HTERT RPE-1 (cell line): ENCODE data around the gene TBC1D26.
"Not testable (repeated sequence)": the region's sequence is repeated elsewhere in the genome, so short reads cannot be mapped to it uniquely, and the experiment has no call there.

Source experiments
- in situ Hi-C: fragments of 300-500 bp; cut with MboI; formaldehyde crosslinking; loops from 4 replicates; pipeline ENCODE4 v1.14.3; 2020; ENCODE audit warnings: low sequenced_read_pairs

The TBC1D26 gene

DNA sequence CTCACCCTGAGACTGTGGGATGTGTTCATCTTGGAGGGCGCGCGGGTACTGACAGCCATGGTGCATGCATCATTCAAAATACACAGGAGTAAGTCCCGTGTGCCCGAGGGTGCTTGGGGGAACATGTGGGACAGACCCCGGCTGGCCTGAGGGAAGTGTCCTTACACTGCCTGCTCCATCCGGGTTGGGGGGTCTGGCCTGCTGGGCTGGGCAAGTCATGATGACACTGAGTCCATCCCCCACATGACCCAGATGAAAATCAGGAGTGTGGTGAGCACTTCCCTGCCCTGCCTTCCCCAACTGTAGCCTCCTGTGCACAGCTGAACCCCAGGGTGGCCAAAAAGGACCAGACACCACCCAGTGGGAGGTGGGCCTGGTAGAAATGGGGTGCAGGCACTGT lies 10.8 kb downstream of the TBC1D26 start:
- in situ Hi-C loops: no loop called here

GRCh38 chr17:15744074-15744676 lies 12.1 kb downstream of the TBC1D26 start:
- in situ Hi-C loops: no loop called here

GRCh38 chr17:15744885-15745284 lies 12.8 kb downstream of the TBC1D26 start:
- in situ Hi-C loops: no loop called here

GRCh38 chr17:15749403-15749802 lies 17.3 kb downstream of the TBC1D26 start:
- in situ Hi-C loops: not testable (repeated sequence)

GRCh38 chr17:15768865-15769533 lies 36.9 kb downstream of the TBC1D26 start:
- in situ Hi-C loops: not testable (repeated sequence)

DNA sequence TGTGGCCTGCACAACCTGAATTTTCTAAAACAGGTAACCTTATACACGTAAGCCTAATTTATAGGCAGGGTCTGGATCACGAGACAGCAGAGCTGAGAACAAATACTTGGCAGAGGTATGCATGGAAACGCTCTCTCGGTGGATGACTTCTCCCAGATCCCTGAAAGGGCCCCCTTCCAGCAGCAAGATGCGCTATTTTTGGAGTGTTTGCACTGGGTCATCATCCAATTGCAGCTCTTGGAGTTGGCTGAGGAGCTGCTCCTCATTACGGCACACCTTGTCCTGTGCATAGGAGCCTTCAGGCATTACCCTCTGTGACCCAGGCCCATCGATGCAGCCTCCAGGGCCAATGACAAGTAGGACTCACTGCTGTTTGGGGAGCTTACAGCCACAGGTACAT lies 38.6 kb downstream of the TBC1D26 start:
- in situ Hi-C loops: not testable (repeated sequence)

GRCh38 chr17:15776871-15777270 lies 44.8 kb downstream of the TBC1D26 start:
- in situ Hi-C loops: no loop called here

DNA sequence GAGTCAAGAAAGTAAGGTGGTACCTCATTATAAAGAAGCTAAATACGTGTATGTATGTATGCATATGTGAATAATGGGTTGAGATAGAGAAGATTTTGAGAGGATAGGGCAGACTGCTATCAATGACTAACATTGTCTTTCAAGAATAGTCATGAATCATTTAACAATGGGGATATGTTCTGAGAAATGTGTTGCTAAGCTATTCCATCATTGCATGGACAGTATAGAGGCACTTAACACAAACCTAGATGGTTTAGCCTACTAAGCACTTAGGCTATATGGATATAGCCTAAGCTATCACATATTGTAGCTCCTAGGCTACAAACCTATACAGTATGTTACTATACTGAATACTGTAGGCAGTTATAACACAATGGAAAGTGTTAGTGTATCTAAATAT lies 45.2 kb downstream of the TBC1D26 start:
- in situ Hi-C loops: no loop called here

DNA sequence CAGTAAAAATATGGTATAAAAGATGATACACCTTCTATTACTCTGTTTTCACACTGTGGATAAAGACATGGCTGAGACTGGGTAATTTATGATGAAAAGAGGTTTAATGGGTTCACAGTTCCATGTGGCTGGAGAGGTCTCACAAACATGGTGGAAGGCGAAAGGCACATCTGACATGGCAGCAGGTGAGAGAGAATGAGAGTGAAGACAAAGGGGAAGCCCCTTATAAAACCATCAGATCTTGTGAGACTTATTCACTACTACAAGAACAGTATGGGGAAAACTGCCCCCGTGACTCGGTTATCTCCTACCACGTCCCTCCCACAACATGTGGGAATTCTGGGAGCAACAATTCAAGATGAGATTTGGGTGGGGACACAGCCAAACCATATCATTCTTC lies 45.6 kb downstream of the TBC1D26 start:
- in situ Hi-C loops: no loop called here

DNA sequence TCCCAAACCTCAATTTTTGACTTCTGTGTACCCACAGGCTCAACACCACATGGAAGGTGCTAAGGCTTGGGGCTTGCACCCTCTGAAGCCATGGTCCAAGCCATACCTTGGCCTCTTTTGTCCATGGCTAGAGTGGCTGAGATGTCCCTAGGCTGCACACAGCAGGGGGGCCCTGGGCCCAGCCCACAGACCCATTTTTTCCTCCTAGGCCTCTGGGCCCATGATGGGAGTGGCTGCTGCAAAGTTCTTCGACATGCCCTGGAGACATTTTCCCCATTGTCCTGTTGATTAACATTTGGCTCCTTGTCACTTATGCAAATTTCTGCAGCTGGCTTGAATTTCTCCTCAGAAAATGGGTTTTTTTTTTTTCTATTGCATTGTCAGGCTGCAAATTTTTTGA lies 47.0 kb downstream of the TBC1D26 start:
- in situ Hi-C loops: no loop called here

DNA sequence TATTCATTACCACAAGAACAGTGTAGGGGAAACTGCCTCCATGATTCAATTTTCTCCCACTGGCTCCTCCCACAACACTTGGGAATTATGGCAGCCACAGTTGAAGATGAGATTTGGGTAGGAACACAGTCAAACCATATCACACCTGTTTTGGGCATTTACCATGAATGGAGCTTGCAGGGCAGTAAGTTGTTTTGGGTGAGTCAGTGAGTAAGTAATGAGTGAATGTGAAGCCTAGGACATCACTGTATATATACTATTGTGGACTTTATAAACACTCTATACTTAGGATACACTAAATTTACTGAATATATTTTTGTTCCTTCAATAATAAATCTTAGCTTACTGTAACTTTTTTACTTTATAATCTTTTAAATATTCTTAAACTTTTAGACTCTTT lies 48.1 kb downstream of the TBC1D26 start:
- in situ Hi-C loops: no loop called here

- in situ Hi-C loops: no loop called here
Measured at GRCh38 chr17:15782866-15783265, 50.8 kb downstream of the TBC1D26 start.

DNA sequence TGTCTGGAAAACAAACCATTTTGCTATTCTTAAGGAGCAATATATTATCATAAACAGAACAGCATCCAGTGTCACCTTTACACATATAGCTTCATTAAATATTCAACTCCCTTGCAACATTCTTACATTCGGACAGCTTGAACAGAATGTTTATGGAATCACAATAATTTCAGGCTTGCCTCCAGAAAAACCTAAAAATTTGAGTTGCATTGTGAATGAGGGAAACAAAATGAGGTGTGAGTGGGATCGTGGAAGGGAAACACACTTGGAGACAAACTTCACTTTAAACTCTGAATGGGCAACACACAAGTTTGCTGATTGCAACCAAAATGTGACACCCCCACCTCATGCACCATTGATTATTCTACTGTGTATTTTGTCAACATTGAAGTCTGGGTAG lies 51.4 kb downstream of the TBC1D26 start:
- in situ Hi-C loops: no loop called here

DNA sequence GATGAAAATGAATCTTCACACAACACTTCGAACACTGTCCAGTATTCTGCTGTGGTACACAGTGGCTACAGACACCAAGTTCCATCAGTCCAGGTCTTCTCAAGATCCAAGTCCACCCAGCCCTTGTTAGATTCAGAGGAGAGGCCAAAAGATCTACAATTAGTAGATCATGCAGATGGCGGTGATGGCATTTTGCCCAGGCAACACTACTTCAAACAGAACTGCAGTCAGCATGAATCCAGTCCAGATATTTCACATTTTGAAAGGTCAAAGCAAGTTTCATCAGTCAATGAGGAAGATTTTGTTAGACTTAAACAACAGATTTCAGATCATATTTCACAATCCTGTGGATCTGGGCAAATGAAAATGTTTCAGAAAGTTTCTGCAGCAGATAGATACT lies 52.3 kb downstream of the TBC1D26 start:
- in situ Hi-C loops: not testable (repeated sequence)

DNA sequence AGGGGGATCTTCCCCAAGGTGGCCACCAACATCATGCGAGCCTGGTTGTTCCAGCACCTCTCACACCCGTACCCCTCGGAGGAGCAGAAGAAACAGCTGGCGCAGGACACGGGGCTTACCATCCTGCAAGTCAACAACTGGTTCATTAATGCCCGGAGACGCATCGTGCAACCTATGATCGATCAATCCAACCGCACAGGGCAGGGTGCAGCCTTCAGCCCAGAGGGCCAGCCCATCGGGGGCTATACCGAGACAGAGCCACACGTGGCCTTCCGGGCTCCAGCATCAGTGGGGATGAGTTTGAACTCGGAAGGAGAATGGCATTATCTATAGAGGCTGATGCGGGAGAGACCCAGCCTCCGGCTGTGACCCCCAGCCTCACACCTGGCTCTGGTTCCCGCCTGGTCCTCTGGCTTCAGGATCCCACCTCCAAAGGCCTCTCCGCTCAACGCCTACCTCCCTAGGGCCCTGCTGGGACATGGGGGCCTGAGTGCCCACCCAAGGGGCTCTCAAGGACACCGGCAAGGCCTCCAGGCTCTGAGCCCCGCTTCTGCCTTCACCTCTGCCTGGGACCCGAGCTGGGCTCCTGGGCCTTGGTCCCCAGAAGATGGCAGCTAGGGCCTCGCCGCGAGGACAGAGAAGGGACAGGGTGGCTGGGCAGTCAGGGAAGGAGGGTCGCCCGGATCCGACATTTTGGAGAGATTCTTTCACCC lies 55.4 kb downstream of the TBC1D26 start:
- in situ Hi-C loops: not testable (repeated sequence)

- in situ Hi-C loops: not testable (repeated sequence)
Measured at GRCh38 chr17:15788365-15788764, 56.3 kb downstream of the TBC1D26 start.
